ENCODE data around the gene SLC1A5. TPM values are rescaled to one million over a fixed set of nuclear protein-coding genes. Genes with fewer than 3 reads are reported as not detected.

SLC1A5 gene
- total RNA-seq, 1 experiment from 2014 or later, result 284 TPM

DNA sequence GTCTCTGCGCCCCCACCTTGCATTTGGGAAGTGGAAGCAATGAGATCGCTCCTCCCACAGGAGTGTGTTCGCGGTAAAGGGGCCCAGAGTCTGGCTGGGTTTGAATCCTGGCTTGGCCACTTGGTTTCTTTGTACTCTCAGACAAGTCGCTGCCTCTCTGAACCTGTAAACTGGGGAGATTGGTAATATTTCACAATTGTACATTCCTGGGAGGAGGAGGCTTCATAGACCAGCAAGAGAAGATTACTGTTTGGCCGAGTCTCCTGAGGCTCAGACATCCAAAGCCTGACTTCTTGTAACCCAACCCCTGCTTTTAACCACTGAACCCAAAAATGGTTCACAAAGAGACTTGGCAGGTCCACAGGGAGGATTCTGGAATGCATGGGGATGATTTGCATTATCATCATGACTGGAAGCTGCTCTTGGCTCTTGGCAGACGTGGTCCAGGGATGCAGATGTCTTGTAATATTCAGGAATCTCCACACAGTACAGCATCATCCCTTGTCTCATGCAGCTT is 28.5 kb downstream of the SLC1A5 start:
- no peaks in the 10 kb centered on the region for H3K79me2 ChIP-seq (ENCODE audit: insufficient read depth, low read length)
- ChIA-PET POLR2A (no interaction called here), CTCF (no interaction called here)

DNA sequence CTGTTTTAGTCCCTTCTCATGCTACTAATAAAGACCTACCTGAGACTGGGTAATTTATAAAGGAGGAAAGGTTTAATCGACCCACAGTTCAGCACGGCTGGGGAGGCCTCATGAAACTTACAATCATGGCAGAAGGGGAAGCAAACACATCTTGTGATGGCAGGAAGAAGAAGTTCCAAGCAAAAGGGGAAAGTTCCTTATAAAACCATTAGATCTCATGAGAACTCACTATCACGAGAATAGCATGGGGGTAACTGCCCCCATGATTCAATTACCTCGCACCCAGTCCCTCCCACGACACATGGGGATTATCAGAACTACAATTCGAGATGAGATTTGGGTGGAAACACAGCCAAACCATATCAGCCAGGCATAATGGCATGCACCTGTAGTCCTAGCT is 29.2 kb downstream of the SLC1A5 start:
- intact Hi-C loops (cut with micrococcal nuclease), result no loop called here
- POLR2A ChIA-PET, result interaction anchor here (1.5 to 1.7 kb wide), 2 partner anchors 28 to 81 kb away, joined by 3 to 5 read pairs; no protein-coding TSS in a partner anchor
- Histone ChIP-seq H3K4me2 (ENCODE audit: low read length) (no peak overlapping the region), H3K79me2 (ENCODE audit: insufficient read depth, low read length) (no peaks in the 10 kb centered on the region), H4K20me1 (ENCODE audit: insufficient read depth) (no peaks in the 10 kb centered on the region), H3K9me3 (ENCODE audit: control insufficient read depth in 1 of 2, insufficient read depth in 1 of 2, low read depth in 1 of 2, low read length in 2 of 2) (no peaks in the 10 kb centered on the region), H3K36me3 (ENCODE audit: control insufficient read depth in 1 of 2, insufficient read depth in 2 of 2, low read length in 2 of 2) (peaks cover 0 to 2% of the 10 kb centered on the region in 2 experiments; a peak in 1 of 4 replicates), H3K4me1 (ENCODE audit: control insufficient read depth in 1 of 2, insufficient read depth in 2 of 2, low read length in 2 of 2) (peaks cover 10 to 17% of the 10 kb centered on the region in 2 experiments), H3K27ac (ENCODE audit: low read depth, low read length) (no peak overlapping the region), H3K9me2 (ENCODE audit: insufficient read depth) (no peaks in the 10 kb centered on the region), H3K27me3 (ENCODE audit: insufficient read depth, low read length) (no peaks in the 10 kb centered on the region), H2AFZ (ENCODE audit: low read depth, low read length, poor library complexity, severe bottlenecking) (no peak overlapping the region), H3K4me3 (replicated peaks in 1 of 2; ENCODE audit: low read depth in 1 of 2, low read length in 2 of 2) (no peak overlapping the region), H3K9ac (ENCODE audit: low read length) (no peak overlapping the region)
- ATAC-seq (no peak), DNase-seq (ENCODE audit: low read depth, low spot score) (no peak)
- no TSS peak for BruUV-seq (replicated peaks)
- RAD21 ChIA-PET (ENCODE audit: low non-redundant PET in 1 of 2, low total read pairs in 2 of 2, uncharacterized antibody in 2 of 2, unreplicated experiment in 2 of 2), result no interaction called here
- CTCF ChIA-PET, result interaction anchor here (2.1 kb wide), 1 partner anchor 81 kb away, joined by 27 read pairs; no protein-coding TSS in a partner anchor
- TF ChIP-seq CBX3 (IDR thresholded peaks at IDR 0.05; ENCODE audit: low read depth) (no peak), JUND (IDR thresholded peaks at IDR 0.05) (no peak), EZH2 (IDR thresholded peaks at IDR 0.05) (no peak), POLR2AphosphoS5 (IDR thresholded peaks at IDR 0.05; ENCODE audit: low read depth, low read length) (no peak), ELF1 (IDR thresholded peaks at IDR 0.05; ENCODE audit: borderline replicate concordance, low read depth) (no peak), SIN3A (IDR thresholded peaks at IDR 0.05; ENCODE audit: low read depth) (no peak)

More for the DNA sequence above, 28.5 kb downstream of the SLC1A5 start:
- H3K4me3 ChIP-seq (replicated peaks in 1 of 2; ENCODE audit: low read depth in 1 of 2, low read length in 2 of 2), result no peak overlapping the region
- no peaks in the 10 kb centered on the region for H4K20me1 ChIP-seq (ENCODE audit: insufficient read depth)
- no peak overlapping the region for H3K4me2 ChIP-seq (ENCODE audit: low read length)
- no peak overlapping the region for H2AFZ ChIP-seq (ENCODE audit: low read depth, low read length, poor library complexity, severe bottlenecking)
- H3K9me2 ChIP-seq (ENCODE audit: insufficient read depth), result no peaks in the 10 kb centered on the region
- intact Hi-C loops (cut with micrococcal nuclease), result no loop called here
- H3K27me3 ChIP-seq (ENCODE audit: insufficient read depth, low read length), result no peaks in the 10 kb centered on the region
- RAD21 ChIA-PET (ENCODE audit: low non-redundant PET in 1 of 2, low total read pairs in 2 of 2, uncharacterized antibody in 2 of 2, unreplicated experiment in 2 of 2), result no interaction called here
- peaks cover 14 to 24% of the 10 kb centered on the region in 2 experiments for H3K4me1 ChIP-seq (ENCODE audit: control insufficient read depth in 1 of 2, insufficient read depth in 2 of 2, low read length in 2 of 2)
- ATAC-seq, result no peak
- no peak overlapping the region for H3K27ac ChIP-seq (ENCODE audit: low read depth, low read length)
- TF ChIP-seq EGR1 (IDR thresholded peaks at IDR 0.05; ENCODE audit: low read depth) (no peak), RAD21 (IDR thresholded peaks at IDR 0.05; ENCODE audit: low read depth) (no peak), ZNF274 (IDR thresholded peaks at IDR 0.05; ENCODE audit: low read depth, low read length) (no peak), SP1 (IDR thresholded peaks at IDR 0.05; ENCODE audit: low read depth) (no peak), SIN3A (IDR thresholded peaks at IDR 0.05; ENCODE audit: low read depth) (no peak), EZH2 (IDR thresholded peaks at IDR 0.05) (no peak)
- TF ChIP-seq, protein P1, sequence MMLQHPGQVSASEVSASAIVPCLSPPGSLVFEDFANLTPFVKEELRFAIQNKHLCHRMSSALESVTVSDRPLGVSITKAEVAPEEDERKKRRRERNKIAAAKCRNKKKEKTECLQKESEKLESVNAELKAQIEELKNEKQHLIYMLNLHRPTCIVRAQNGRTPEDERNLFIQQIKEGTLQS (IDR thresholded peaks at IDR 0.05), result no peak
- no peak for DNase-seq (ENCODE audit: low read depth, low spot score)
- no TSS peak for BruUV-seq (replicated peaks)
- no peak overlapping the region for H3K9ac ChIP-seq (ENCODE audit: low read length)
- peaks cover 0 to 2% of the 10 kb centered on the region in 2 experiments; a peak in 1 of 4 replicates for H3K36me3 ChIP-seq (ENCODE audit: control insufficient read depth in 1 of 2, insufficient read depth in 2 of 2, low read length in 2 of 2)
- no peaks in the 10 kb centered on the region for H3K9me3 ChIP-seq (ENCODE audit: control insufficient read depth in 1 of 2, insufficient read depth in 1 of 2, low read depth in 1 of 2, low read length in 2 of 2)

Measured in HCT116 (cell line).